Measurements from ENCODE around the gene ORAI2.
"Not testable (repeated sequence)": the region's sequence is repeated elsewhere in the genome, so short reads cannot be mapped to it uniquely, and the experiment has no call there.

The ORAI2 gene

DNA sequence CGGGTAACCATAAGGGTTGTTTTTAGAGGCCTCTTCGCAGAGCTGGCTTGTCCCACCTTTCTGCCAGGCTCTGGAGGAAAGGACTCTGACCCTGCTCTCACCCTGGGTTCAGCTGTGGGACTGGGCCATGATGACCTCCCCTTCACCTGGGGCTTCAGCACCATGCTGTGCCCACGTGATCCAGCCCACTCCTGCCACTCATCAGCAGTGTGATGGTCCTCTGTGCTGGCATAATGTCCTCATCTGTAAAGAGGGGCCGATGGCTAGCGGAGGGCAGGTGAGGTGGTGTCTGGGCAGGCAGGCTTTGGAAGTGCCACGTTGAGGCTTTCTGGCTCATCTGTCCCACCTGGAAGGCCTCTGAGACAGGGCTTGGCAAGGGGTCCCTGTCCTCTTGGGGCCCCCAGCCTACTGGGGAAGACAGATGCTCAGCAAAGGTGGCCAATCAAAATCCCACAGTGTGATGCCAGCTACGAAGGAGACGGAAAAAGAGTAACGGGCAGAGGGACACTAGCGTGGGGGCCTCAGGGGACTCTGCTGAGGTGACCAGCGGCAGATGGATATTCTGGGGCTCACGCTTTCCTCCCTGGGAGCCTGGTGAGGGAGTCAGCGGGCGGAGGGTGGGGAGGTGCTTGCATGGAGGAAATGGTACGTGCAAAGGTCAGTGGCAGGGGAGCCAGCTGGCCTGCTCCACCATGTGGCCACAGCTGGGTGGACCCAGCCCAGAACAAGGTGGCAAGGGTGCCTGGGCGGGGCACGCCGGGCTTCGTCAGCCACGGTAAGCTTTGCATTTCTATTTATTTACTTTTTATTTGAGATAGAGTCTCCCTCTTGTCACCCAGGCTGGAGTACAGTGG is 36.8 kb downstream of the ORAI2 start:
- DNase-seq = no peak

DNA sequence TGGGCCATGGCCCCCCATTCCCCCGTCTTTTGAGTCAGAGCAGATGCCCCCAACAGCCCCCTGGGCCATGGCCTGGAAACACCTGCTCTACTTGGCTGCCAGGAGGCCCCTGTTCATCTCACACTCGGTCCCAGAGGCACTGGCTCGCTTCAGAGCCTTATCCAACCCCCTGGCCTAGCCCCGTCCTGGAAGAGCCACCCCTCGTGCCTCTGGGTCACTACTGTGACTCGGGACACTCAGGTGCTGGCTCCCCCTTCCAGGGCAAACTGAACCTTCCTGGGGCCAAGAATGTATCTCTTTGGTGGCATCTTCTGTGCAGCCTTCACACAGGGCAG is 38.4 kb downstream of the ORAI2 start:
- DNase-seq = no peak

DNA sequence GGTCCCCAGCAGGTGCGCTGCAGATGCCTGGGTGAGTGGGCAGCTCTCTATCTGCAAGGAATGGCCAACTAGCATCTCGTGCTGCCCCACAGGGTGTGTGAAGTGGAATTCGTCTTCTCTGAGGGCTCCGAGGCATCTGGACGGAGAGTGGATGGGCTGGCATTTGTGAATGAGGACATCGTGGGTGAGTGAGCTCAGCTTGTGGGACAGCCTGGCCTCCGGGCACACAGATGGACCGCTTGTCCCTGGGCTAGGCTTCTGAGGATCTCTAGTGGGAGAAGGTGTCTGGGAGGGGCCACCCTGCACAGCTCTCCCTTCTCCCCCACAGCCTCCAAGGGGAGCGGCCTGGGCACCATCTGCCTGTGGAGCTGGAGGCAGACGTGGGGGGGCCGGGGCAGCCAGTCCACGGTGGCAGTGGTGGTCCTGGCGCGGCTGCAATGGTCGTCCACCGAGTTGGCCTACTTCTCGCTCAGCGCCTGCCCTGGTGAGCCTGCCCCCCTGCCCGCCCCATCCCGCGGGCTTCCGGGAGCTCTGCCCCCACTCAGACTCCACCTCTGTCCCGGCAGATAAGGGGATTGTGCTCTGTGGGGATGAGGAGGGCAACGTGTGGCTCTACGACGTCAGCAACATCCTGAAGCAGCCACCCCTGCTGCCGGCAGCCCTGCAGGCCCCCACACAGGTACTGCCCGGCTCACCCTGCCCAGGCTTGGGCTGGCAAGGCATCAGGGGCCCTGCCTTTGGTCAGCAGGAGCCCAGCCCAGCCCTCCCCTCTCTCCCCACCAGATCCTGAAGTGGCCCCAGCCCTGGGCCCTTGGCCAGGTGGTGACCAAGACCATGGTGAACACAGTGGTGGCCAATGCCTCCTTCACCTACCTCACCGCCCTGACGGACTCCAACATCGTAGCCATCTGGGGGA is 39.0 kb downstream of the ORAI2 start:
- DNase-seq = no peak

DNA sequence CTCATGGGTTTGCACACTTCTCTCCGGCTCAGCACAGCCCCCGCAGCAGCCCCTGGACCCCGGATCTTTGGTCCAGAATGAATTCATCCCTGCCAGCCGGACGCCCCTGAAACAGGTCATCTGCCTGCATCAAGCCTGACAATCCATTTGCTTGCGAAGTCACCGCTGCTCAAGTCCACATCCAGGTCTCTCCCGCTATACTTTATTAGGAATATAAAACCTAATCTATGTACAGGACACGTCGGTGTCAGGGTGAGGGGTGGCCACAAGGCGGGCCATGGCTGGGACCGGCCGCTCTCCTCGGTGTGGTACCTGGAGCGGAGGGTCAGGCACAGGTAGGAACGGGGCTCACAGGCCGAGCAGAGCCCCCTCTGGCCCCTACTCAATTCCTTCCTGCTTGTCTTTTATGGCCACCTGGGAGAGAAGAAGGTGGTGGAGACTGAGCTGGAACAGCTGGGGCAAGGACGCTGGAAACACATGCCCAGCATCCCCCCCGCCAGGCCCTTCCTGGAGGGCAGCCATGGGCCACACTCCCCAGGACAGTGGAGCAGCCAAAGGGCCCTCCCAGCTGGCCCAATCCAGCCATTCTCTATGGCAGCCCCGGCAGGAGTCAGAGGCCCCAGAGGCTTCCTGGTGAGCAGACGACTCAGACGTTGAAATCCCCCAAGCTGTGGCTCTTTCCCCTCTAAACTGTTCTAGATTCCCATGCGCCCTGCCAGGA is 40.1 kb downstream of the ORAI2 start:
- DNase-seq = no peak

DNA sequence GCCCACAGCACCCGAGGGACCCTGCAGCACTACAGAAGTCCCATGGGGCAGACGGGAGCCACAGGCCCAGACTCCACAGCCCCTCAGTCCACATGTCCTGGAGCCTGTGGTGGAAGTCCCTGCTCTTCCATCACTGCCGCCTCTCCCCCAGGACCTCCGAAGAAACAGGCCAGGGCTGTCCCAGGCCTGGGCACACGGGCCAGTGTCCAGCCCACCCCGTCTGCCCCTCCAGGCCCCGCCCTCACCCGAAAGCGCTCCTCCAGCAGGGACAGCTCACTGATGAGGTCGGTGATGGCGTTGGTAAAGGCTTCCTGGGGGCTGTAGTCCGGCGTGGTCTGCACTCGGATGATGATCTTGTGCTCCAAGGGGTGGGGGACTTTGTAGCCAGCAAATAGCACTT is 40.7 kb downstream of the ORAI2 start:
- not testable (repeated sequence) for DNase-seq

DNA sequence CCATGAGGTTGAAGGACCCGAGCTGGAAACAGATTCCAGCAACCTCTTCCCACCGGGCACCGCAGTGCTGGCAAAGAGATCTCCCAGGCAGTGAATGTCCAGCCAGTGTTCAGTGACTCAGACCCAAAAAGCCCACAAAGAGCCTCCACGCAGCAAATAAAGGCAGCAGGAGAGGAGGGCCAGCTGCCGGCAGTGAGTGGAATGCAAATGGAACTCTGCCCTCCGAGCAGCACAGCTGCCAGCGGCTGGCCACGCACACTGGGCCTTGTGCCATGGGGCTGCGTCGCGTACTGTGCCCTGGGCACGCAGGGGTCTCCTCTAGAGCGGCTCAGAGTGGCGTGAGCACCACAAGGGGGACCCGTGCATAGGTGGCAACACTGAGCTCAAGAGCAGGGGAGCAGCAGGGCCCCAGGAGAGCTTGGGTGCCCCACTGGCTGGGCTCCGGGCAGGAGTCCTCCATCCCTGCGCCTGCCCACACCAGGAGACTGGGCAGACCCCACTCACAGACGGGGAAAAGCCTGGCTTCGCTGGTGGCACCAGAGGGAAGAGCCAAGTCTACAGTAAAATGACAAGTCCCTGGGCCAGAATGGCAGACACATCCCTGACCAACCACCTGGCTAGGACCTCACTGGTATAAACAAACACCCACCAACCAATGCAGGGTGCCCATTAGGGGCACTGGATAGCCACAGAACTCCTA is 41.5 kb downstream of the ORAI2 start:
- DNase-seq = not testable (repeated sequence)

DNA sequence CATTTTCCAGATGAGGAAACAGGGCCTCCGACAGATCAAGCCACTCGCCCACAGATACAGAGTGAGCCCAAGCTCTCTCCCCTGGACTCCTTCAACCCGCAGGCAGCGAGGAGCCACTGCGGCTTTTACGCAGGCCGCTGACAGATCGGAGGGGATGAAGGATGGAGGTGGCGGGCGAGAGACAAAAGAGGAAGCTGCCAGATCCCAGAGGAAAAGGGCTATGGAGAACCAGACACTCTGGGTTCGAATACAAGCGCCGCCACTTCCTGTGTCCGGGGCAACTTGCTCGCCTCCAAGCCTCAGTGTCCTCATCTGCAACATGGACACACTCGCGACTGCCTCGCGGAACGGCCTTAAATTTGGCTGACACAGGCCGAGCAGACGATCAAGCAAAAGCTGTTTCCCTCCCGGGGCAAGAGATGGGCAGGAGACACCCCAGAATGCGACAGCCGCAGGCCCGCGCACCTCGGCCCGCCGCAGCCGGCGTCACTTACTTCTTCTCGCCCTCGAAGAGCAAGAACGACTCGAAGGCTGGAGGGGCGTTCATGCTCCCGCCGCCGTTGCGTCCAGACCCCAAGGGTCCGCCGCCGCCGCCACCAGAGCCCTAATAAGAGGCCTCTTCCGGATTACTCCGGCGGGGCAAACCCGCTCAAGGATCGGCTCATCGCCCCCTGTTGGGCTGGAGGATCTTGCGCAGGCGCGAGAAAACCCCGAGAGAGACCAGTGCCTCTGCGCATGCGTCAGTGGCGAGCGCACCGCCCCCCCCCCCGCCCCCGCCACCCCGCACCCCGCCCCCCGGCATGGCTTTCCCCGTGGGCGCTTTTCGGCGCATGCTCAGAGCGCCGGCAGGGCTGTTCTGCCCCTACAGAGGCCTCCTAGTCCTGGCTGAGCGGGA is 45.2 kb downstream of the ORAI2 start, which contains the start of gene POLR2J:
POLR2J (minus strand) TSS at position 609 of the 895 bp plus-strand sequence; CDS start at position 547, 62 bp downstream.
- not testable (repeated sequence) for DNase-seq

DNA sequence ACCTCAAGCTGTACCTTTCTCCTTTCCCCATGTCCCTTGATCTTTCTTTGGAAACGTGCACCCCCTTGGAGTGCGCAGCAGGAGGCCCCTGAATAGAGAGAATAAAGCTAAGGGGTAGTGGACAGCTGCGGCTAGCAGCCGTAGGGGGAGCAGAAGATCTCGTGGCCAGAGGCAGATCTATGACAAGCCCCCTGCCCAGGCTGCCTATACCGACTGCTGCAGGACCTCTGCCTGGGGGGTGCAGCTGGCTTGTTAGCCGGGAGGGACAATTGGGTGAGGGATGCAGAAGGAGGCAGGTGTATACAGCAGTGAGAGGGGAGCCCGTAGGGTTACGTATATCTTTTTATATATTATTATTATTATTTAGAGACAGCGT is 45.8 kb downstream of the ORAI2 start:
- DNase-seq = not testable (repeated sequence)

DNA sequence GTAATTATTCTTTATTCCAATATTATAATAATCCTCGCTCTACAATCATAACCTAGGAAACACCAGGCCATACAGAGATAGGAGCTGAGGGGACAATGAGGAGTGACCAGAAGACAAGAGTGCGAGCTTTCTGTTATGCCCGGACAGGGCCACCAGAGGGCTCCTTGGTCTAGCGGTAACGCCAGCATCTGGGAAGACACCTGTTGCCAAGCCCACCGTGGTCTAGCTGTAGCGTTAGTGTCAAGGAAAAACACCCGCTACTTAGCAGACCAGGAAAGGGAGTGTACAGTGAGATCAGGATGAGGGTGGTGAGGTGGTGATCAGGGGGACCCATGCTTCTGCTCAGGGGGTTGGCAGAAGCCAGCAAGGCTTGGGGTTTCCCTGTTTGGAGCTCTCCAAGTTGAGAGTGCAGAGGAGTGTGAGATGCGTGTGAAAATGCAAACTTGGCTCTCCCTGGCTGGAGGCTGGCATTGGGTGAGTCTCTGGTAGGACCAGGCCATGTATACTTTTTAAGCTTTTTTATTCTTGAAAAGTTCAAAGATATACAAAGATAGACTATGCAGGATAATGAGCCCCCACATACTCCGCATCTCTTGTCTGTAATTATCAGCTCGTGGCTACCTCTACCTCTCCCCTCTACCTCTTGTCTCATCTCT is 46.7 kb downstream of the ORAI2 start:
- not testable (repeated sequence) for DNase-seq

DNA sequence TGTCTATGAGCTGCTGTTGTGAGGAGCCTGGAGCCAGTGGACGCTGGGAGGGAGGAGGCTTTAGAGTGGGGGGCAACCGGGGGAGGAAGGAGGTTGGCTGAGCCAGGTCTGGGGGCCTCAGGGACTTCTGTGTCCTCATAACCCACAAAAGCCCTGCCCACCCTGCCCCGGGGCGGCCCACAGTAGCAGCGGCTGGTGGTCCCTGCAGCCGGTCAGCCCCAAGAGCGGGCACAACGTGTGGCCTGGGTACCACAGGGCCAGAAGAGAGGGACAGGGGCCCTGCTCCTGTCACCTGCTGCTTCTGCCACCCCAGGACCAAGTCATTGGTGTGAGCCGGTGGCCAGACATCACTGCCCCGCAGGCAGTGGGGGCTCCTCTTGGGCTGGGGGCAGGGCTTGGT is 48.6 kb downstream of the ORAI2 start:
- DNase-seq = not testable (repeated sequence)

GRCh38 chr7:102484317-102484716 is 50.9 kb downstream of the ORAI2 start:
- not testable (repeated sequence) for DNase-seq

GRCh38 chr7:102490529-102491075 is 57.2 kb downstream of the ORAI2 start:
- not testable (repeated sequence) for DNase-seq

- DNase-seq = not testable (repeated sequence)
Measured at GRCh38 chr7:102493220-102493935, 60.0 kb downstream of the ORAI2 start.

- not testable (repeated sequence) for DNase-seq
Measured at GRCh38 chr7:102494026-102494425, 60.7 kb downstream of the ORAI2 start.

DNA sequence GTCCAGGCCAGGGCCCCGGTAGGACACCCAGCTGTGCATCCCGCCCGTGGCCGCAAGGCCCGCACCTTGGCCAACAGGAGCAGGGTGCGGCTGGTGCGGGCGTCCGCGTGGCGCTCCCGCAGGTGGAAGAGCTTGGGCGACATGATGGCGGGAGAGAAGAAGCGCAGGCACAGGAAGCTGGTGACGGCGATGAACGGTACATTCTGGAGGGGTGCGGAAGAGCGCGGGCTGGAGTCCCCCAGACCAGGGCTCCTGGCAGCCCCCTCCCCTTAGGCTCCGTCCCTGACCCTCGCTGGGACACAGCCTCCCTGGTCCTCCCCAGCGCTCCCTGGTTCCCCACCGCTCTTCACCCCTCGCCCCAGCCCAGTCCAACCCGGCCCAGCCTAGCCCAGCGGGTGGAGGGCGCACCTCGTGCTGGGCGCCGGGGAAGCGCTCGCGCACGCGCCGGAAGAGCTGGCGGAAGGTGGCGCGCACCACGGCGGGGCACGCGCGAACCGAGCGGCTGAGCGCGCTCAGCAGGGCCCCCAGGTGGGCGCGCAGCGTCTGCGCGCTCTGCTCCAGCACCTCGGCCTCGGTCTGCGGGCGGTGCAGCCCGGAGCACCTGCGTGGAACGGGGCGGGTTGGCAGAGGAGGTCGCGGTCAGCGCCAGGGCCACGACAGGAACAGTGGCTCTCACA is 61.2 kb downstream of the ORAI2 start:
- not testable (repeated sequence) for DNase-seq

DNA sequence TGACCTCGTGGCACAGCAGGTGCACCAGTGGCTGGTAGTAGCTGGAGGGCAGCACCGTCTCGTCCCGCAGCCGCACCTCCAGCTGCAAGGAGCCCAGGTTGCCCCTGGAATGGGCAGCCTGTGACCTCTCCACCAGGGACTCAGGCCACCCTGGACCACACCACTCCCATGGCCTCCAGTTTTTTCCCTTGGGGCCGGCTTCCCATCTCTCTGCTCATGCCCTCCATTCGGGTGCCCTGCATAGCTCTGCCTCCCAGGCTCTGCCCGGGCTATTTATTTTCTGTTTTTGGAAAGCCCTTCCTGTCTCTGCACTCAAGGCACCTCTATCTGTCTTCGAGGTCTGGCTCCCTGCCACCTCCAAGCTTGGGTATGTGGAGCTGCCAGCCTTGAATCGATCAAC is 63.5 kb downstream of the ORAI2 start:
- DNase-seq = not testable (repeated sequence)

GRCh38 chr7:102497308-102497707 is 63.9 kb downstream of the ORAI2 start:
- DNase-seq = not testable (repeated sequence)

DNA sequence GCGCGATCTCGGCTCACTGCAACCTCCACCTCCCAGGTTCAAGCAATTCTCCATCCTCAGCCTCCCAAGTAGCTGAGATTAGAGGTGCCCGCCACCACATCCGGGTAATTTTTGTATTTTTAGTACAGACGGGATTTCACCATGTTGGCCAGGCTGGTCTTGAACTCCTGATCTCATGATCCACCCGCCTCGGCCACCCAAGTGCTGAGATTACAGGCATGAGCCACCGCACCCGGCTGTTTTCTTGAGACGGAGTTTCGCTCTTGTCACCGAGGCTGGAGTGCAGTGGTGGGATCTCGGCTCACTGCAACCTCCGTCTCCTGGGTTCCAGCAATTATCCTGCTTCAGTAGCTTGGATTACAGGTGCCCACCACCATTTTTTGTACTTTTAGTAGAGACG is 64.9 kb downstream of the ORAI2 start:
- DNase-seq = not testable (repeated sequence)

DNA sequence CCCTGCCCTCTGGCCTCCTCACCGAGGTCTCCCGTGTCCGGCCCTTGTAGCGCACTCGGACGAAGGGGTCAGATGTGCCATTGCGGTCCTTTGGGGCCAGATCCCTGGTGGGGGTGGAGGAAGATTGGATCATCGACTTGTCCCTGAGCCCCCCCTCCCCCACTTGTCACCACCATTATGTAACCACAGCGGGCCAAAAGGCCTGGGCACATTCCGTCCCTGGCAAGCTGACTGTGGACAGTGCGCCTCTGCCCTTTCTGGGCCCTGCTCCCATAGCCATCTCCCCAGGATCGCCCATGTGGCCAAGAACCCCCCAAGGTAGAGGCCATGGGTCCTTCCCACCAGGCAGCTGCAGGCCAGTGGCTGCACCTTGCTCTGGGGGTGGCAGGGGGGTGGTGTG is 69.8 kb downstream of the ORAI2 start:
- DNase-seq = not testable (repeated sequence)

Data from NCI-H1092 treated with DMSO at 0.1 percent for 48 hours (cell line).